Glutamatergic neuron (in vitro differentiated cells): ENCODE results near the gene NUCB2. TPM values are rescaled to one million over a fixed set of nuclear protein-coding genes. Genes with fewer than 3 reads are reported as not detected.

ENCODE experiments used
- DNase-seq: peaks from one replicate; pipeline ENCODE4 v3.0.0; 2022
- H3K27ac Mint-ChIP-seq: one replicate; pipeline ENCODE4 v1.8.0; 2020; ENCODE audit warnings: mild to moderate bottlenecking, mixed read lengths, inconsistent platforms; ENCODE audit not compliant: unreplicated experiment
- H3K27me3 Mint-ChIP-seq: one replicate; pipeline ENCODE4 v1.8.0; 2020; ENCODE audit warnings: mild to moderate bottlenecking, moderate library complexity, mixed read lengths, inconsistent platforms; ENCODE audit not compliant: unreplicated experiment
- H3K36me3 Mint-ChIP-seq: one replicate; pipeline ENCODE4 v1.8.0; 2020; ENCODE audit warnings: mild to moderate bottlenecking, mixed read lengths, inconsistent platforms; ENCODE audit not compliant: unreplicated experiment
- H3K4me1 Mint-ChIP-seq: one replicate; pipeline ENCODE4 v1.8.0; 2020; ENCODE audit warnings: mild to moderate bottlenecking, low read depth, mixed read lengths, inconsistent platforms; ENCODE audit not compliant: unreplicated experiment
- H3K4me3 Mint-ChIP-seq: one replicate; pipeline ENCODE4 v1.8.0; 2020; ENCODE audit warnings: mild to moderate bottlenecking, mixed read lengths, inconsistent platforms; ENCODE audit not compliant: unreplicated experiment
- H3K9me3 Mint-ChIP-seq: one replicate; pipeline ENCODE4 v1.8.0; 2020; ENCODE audit warnings: mild to moderate bottlenecking, moderate library complexity, mixed read lengths, inconsistent platforms; ENCODE audit not compliant: unreplicated experiment
- CTCF ChIP-seq: fragments of 200-600 bp; sonication (generic); IDR thresholded peaks from one replicate; pipeline ENCODE4 v1.5.0; 2021; ENCODE audit not compliant: partially characterized antibody, unreplicated experiment
- total RNA-seq: library from RNA; stranded (reverse); fragmentation: NEBNext Ultra II Directional; extraction: Animal tissue kit (Norgen Biotek cat#: 25700); gene quantifications from one replicate; pipeline ENCODE4 v1.2.1, GENCODE V29; 2021; ENCODE audit not compliant: unreplicated experiment

NUCB2 gene
- total RNA-seq, 1 donor from 2014 or later = 11.5 TPM

GRCh38 chr11:17250561-17251350, 25.8 kb upstream of the NUCB2 start:
- TF ChIP-seq CTCF = no peak
- no peaks in the 10 kb centered on the region for H3K4me1 Mint-ChIP-seq
- no peak for DNase-seq
- no peak overlapping the region for H3K4me3 Mint-ChIP-seq
- H3K9me3 Mint-ChIP-seq = no peaks in the 10 kb centered on the region
- H3K27ac Mint-ChIP-seq = no peak overlapping the region
- H3K27me3 Mint-ChIP-seq = no peaks in the 10 kb centered on the region
- no peaks in the 10 kb centered on the region for H3K36me3 Mint-ChIP-seq

DNA sequence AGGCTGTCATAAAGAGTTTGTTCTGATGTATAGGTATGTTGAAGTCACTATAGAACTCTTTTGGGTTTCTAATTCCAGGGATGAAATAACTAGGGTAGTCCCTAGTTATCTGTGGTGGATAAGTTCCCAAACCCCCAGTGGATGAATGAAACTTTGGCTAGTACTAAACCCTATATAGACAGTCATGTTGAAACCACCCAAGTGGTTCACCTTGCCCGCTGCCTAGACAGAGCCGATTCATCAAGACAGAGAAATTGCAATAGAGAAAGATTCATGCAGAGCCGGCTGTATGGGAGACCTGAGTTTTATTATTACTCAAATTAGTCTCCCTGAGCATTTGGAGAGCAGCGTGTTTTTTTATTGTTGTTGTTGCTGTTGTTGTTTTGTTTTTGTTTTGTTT, 23.8 kb upstream of the NUCB2 start:
- no peaks in the 10 kb centered on the region for H3K9me3 Mint-ChIP-seq

GRCh38 chr11:17256512-17256911, 20.0 kb upstream of the NUCB2 start:
- no peaks in the 10 kb centered on the region for H3K4me1 Mint-ChIP-seq
- H3K9me3 Mint-ChIP-seq = no peaks in the 10 kb centered on the region
- TF ChIP-seq CTCF = no peak
- no peak overlapping the region for H3K27ac Mint-ChIP-seq
- no peaks in the 10 kb centered on the region for H3K27me3 Mint-ChIP-seq
- H3K4me3 Mint-ChIP-seq = no peak overlapping the region
- no peaks in the 10 kb centered on the region for H3K36me3 Mint-ChIP-seq
- no peak for DNase-seq

More for the DNA sequence above, 23.8 kb upstream of the NUCB2 start:
- no peaks in the 10 kb centered on the region for H3K4me1 Mint-ChIP-seq
- H3K27ac Mint-ChIP-seq = no peak overlapping the region
- H3K36me3 Mint-ChIP-seq = no peaks in the 10 kb centered on the region
- H3K27me3 Mint-ChIP-seq = no peaks in the 10 kb centered on the region
- H3K4me3 Mint-ChIP-seq = no peak overlapping the region
- no peak for TF ChIP-seq CTCF
- DNase-seq = no peak

- Mint-ChIP-seq H3K4me3 (no peak overlapping the region), H3K4me1 (no peaks in the 10 kb centered on the region), H3K9me3 (no peaks in the 10 kb centered on the region), H3K27me3 (no peaks in the 10 kb centered on the region), H3K36me3 (no peaks in the 10 kb centered on the region), H3K27ac (no peak overlapping the region)
- no peak for DNase-seq
- TF ChIP-seq CTCF = no peak
Measured at GRCh38 chr11:17257196-17257595, 19.3 kb upstream of the NUCB2 start.

GRCh38 chr11:17258670-17259069, 17.9 kb upstream of the NUCB2 start:
- no peak overlapping the region for H3K27ac Mint-ChIP-seq
- H3K27me3 Mint-ChIP-seq = peaks cover 2% of the 10 kb centered on the region
- H3K9me3 Mint-ChIP-seq = peaks cover 3% of the 10 kb centered on the region

More at GRCh38 chr11:17258670-17259069, 17.9 kb upstream of the NUCB2 start:
- Mint-ChIP-seq H3K4me1 (no peaks in the 10 kb centered on the region), H3K4me3 (no peak overlapping the region), H3K36me3 (no peaks in the 10 kb centered on the region)
- no peak for DNase-seq
- no peak for TF ChIP-seq CTCF
